Immature natural killer cell (primary cell): ENCODE measurements around the gene MBOAT7. TPM values are rescaled to one million over a fixed set of nuclear protein-coding genes. Genes with fewer than 3 reads are reported as not detected.
A peak's percentile ranks its signal among the peaks of the same experiment; 100 is the strongest.

ENCODE experiments used
- DNase-seq, 3 donors: peaks; one replicate each; pipeline ENCODE4 v3.0.0; 2022; ENCODE audit warnings: mixed read lengths in 1 of 3
- H3K27ac Mint-ChIP-seq, 6 donors: one replicate each; pipeline ENCODE4 v1.8.0; 2020; ENCODE audit warnings: mixed read lengths in 6 of 6, mild to moderate bottlenecking in 5 of 6, inconsistent platforms in 4 of 6, moderate library complexity in 3 of 6
- H3K27me3 Mint-ChIP-seq, 3 donors: one replicate each; pipeline ENCODE4 v1.8.0; 2020 to 2021; ENCODE audit warnings: low read depth in 3 of 3, mild to moderate bottlenecking in 3 of 3, mixed read lengths in 3 of 3, moderate library complexity in 3 of 3, inconsistent platforms in 1 of 3
- H3K36me3 Mint-ChIP-seq, 3 donors: one replicate each; pipeline ENCODE4 v1.8.0; 2020; ENCODE audit warnings: mixed read lengths in 3 of 3, inconsistent platforms in 2 of 3, mild to moderate bottlenecking in 2 of 3
- H3K4me1 Mint-ChIP-seq, 2 donors: one replicate each; pipeline ENCODE4 v1.8.0; 2020; ENCODE audit warnings: inconsistent platforms in 2 of 2, mild to moderate bottlenecking in 2 of 2, mixed read lengths in 2 of 2, moderate library complexity in 1 of 2
- H3K4me3 Mint-ChIP-seq, 5 donors: one replicate each; pipeline ENCODE4 v1.8.0; 2020; ENCODE audit warnings: mild to moderate bottlenecking in 5 of 5, mixed read lengths in 5 of 5, inconsistent platforms in 3 of 5, moderate library complexity in 3 of 5
- H3K9me3 Mint-ChIP-seq, 6 donors: one replicate each; pipeline ENCODE4 v1.8.0; 2020; ENCODE audit warnings: mild to moderate bottlenecking in 6 of 6, mixed read lengths in 6 of 6, inconsistent platforms in 4 of 6, moderate library complexity in 3 of 6
- polyA plus RNA-seq, 3 donors: library from polyadenylated mRNA; unstranded; fragments of 300-500 nt; fragmentation: Illumina TruSeq; gene quantifications; one replicate each; pipeline ENCODE4 v1.2.3, GENCODE V29; 2021

MBOAT7 gene
- polyA plus RNA-seq, 3 donors from 2014 or later = 8.8 to 17.8 (median 15.7) TPM

GRCh38 chr19:54129617-54129996 lies 59.8 kb downstream of the MBOAT7 start:
- DNase-seq = no peak
- no peak overlapping the region for H3K27ac Mint-ChIP-seq

GRCh38 chr19:54128796-54129616 lies 60.4 kb downstream of the MBOAT7 start:
- Mint-ChIP-seq H3K27ac (no peak overlapping the region), H3K27me3 (peaks cover 0 to 5% (median 3%) of the 10 kb centered on the region in 3 donors), H3K4me1 (no peaks in the 10 kb centered on the region), H3K4me3 (no peak overlapping the region), H3K9me3 (no peaks in the 10 kb centered on the region), H3K36me3 (peaks cover 0 to 10% (median 5%) of the 10 kb centered on the region in 3 donors)
- no peak for DNase-seq

More at GRCh38 chr19:54129617-54129996, 59.8 kb downstream of the MBOAT7 start:
- no peak overlapping the region for H3K4me3 Mint-ChIP-seq
- H3K4me1 Mint-ChIP-seq = peaks cover 0 to 3% of the 10 kb centered on the region in 2 donors
- H3K27me3 Mint-ChIP-seq = peaks cover 0 to 9% (median 6%) of the 10 kb centered on the region in 3 donors
- no peaks in the 10 kb centered on the region for H3K9me3 Mint-ChIP-seq
- peaks cover 0 to 8% (median 5%) of the 10 kb centered on the region in 3 donors for H3K36me3 Mint-ChIP-seq

- DNase-seq = no peak
- H3K27ac Mint-ChIP-seq = no peak overlapping the region
- peaks cover 0 to 5% (median 0%) of the 10 kb centered on the region in 3 donors for H3K27me3 Mint-ChIP-seq
- peaks cover 0 to 12% (median 6%) of the 10 kb centered on the region in 3 donors for H3K36me3 Mint-ChIP-seq
- H3K4me3 Mint-ChIP-seq = no peak overlapping the region
- H3K4me1 Mint-ChIP-seq = no peaks in the 10 kb centered on the region
- no peaks in the 10 kb centered on the region for H3K9me3 Mint-ChIP-seq
Observed at GRCh38 chr19:54128441-54128725, 61.0 kb downstream of the MBOAT7 start.

GRCh38 chr19:54127688-54128440 lies 61.5 kb downstream of the MBOAT7 start:
- Mint-ChIP-seq H3K4me3 (no peak overlapping the region), H3K36me3 (peaks cover 0 to 16% (median 8%) of the 10 kb centered on the region in 3 donors), H3K4me1 (no peaks in the 10 kb centered on the region), H3K9me3 (no peaks in the 10 kb centered on the region), H3K27me3 (peaks cover 0 to 4% (median 0%) of the 10 kb centered on the region in 3 donors), H3K27ac (peak overlapping the region in 1 of 6 donors; percentile 61)
- DNase-seq = no peak

- DNase-seq = no peak
- Mint-ChIP-seq H3K4me3 (no peak overlapping the region), H3K36me3 (peaks cover 0 to 22% (median 13%) of the 10 kb centered on the region in 3 donors), H3K27me3 (peaks cover 0 to 1% (median 0%) of the 10 kb centered on the region in 3 donors), H3K27ac (no peak overlapping the region), H3K9me3 (no peaks in the 10 kb centered on the region), H3K4me1 (no peaks in the 10 kb centered on the region)
Observed at GRCh38 chr19:54125713-54126112, 63.7 kb downstream of the MBOAT7 start.

- Mint-ChIP-seq H3K27ac (no peak overlapping the region), H3K9me3 (no peaks in the 10 kb centered on the region), H3K4me1 (no peaks in the 10 kb centered on the region), H3K36me3 (peaks cover 0 to 30% (median 13%) of the 10 kb centered on the region in 3 donors), H3K4me3 (no peak overlapping the region), H3K27me3 (peaks cover 0 to 1% (median 0%) of the 10 kb centered on the region in 3 donors)
- DNase-seq = no peak
Observed at GRCh38 chr19:54124393-54124792, 65.0 kb downstream of the MBOAT7 start.

- Mint-ChIP-seq H3K27ac (no peak overlapping the region), H3K36me3 (peaks cover 2 to 32% (median 13%) of the 10 kb centered on the region in 3 donors), H3K4me1 (no peaks in the 10 kb centered on the region), H3K4me3 (no peak overlapping the region), H3K9me3 (no peaks in the 10 kb centered on the region), H3K27me3 (peaks cover 0 to 1% (median 0%) of the 10 kb centered on the region in 3 donors)
- no peak for DNase-seq
Observed at GRCh38 chr19:54123682-54124081, 65.7 kb downstream of the MBOAT7 start.

Other genes with a start within 250 kb of the MBOAT7 start
- not detected for gene CACNG8, start 226.6 kb downstream of the MBOAT7 start, polyA plus RNA-seq
- gene CACNG6, start 197.9 kb downstream of the MBOAT7 start, polyA plus RNA-seq = not detected
- 1 to 10 TPM in 1 of 3 donors, not detected in 2; 1.1 TPM for gene VSTM1, start 125.7 kb downstream of the MBOAT7 start, polyA plus RNA-seq
- not detected for gene TARM1, start 108.2 kb downstream of the MBOAT7 start, polyA plus RNA-seq
- gene OSCAR, start 88.8 kb downstream of the MBOAT7 start, polyA plus RNA-seq = under 1 TPM in 2 of 3 donors, not detected in 1; 0.33 to 0.82 TPM
- gene NDUFA3, start 86.7 kb downstream of the MBOAT7 start, polyA plus RNA-seq = 100 to 1,000 TPM; 367 to 704 (median 506) TPM
- 10 to 100 TPM; 20.1 to 26.4 (median 20.6) TPM for gene TFPT, start 73.9 kb downstream of the MBOAT7 start, polyA plus RNA-seq
- 10 to 100 TPM; 61.0 to 81.0 (median 72.7) TPM for gene PRPF31, start 73.8 kb downstream of the MBOAT7 start, polyA plus RNA-seq
- 10 to 100 TPM in 1 of 3 donors, 1 to 10 TPM in 2; 2.8 to 13.3 (median 4.0) TPM for gene CNOT3, start 51.8 kb downstream of the MBOAT7 start, polyA plus RNA-seq
- 10 to 100 TPM in 2 of 3 donors, 1 to 10 TPM in 1; 2.6 to 14.0 (median 13.5) TPM for gene LENG1, start 29.9 kb downstream of the MBOAT7 start, polyA plus RNA-seq
- 1 to 10 TPM in 2 of 3 donors, under 1 TPM in 1; 0.93 to 3.3 (median 1.5) TPM for gene TMC4, start 16.4 kb downstream of the MBOAT7 start, polyA plus RNA-seq
- gene TSEN34, start 1.7 kb upstream of the MBOAT7 start, polyA plus RNA-seq = 10 to 100 TPM; 26.6 to 36.4 (median 34.0) TPM
- gene RPS9, start 11.3 kb upstream of the MBOAT7 start, polyA plus RNA-seq = 1,000 to 10,000 TPM in 1 of 3 donors, 100 to 1,000 TPM in 2; 436 to 1,067 (median 492) TPM
- gene LILRB3, start 33.4 kb upstream of the MBOAT7 start, polyA plus RNA-seq = 1 to 10 TPM in 1 of 3 donors, under 1 TPM in 2; 0.21 to 2.7 (median 0.59) TPM
- under 1 TPM; 0.33 to 0.53 (median 0.39) TPM for gene LILRA6, start 53.2 kb upstream of the MBOAT7 start, polyA plus RNA-seq
- gene LILRB5, start 67.7 kb upstream of the MBOAT7 start, polyA plus RNA-seq = not detected
- under 1 TPM; 0.14 to 0.81 (median 0.31) TPM for gene LILRB2, start 91.5 kb upstream of the MBOAT7 start, polyA plus RNA-seq
- gene LILRA5, start 123.6 kb upstream of the MBOAT7 start, polyA plus RNA-seq = 1 to 10 TPM in 1 of 3 donors, under 1 TPM in 1, not detected in 1; 0.28 to 1.6 TPM
- 1 to 10 TPM; 2.3 to 6.6 (median 2.8) TPM for gene LILRA4, start 149.6 kb upstream of the MBOAT7 start, polyA plus RNA-seq
- 100 to 1,000 TPM in 2 of 3 donors, 10 to 100 TPM in 1; 86.9 to 247 (median 126) TPM for gene LAIR1, start 175.4 kb upstream of the MBOAT7 start, polyA plus RNA-seq
- 1 to 10 TPM in 1 of 3 donors, under 1 TPM in 1, not detected in 1; 0.48 to 1.5 TPM for gene TTYH1, start 225.9 kb upstream of the MBOAT7 start, polyA plus RNA-seq